Nephron progenitor cell (in vitro differentiated cells): Measurements from ENCODE around the gene ZMAT5.

ENCODE experiments used
- DNase-seq: peaks from one replicate; pipeline ENCODE4 v3.0.0; 2021
- H3K27ac Mint-ChIP-seq: 2 replicates; pipeline ENCODE4 v1.8.0; 2021; ENCODE audit warnings: mild to moderate bottlenecking, moderate library complexity, mixed read lengths
- H3K27me3 Mint-ChIP-seq: 2 replicates; pipeline ENCODE4 v1.8.0; 2021; ENCODE audit warnings: mild to moderate bottlenecking, low read depth, mixed read lengths; ENCODE audit not compliant: poor library complexity
- H3K36me3 Mint-ChIP-seq: 2 replicates; pipeline ENCODE4 v1.8.0; 2021; ENCODE audit warnings: low read depth, mixed read lengths
- H3K4me1 Mint-ChIP-seq: 2 replicates; pipeline ENCODE4 v1.8.0; 2021; ENCODE audit warnings: mixed read lengths
- H3K4me3 Mint-ChIP-seq: 2 replicates; pipeline ENCODE4 v1.8.0; 2021; ENCODE audit warnings: mild to moderate bottlenecking, moderate library complexity, mixed read lengths
- H3K9me3 Mint-ChIP-seq: 2 replicates; pipeline ENCODE4 v1.8.0; 2021; ENCODE audit warnings: mild to moderate bottlenecking, moderate library complexity, mixed read lengths
- TF ChIP-seq, protein P1 (sequence below): fragments of 200-600 bp; sonication (generic); IDR thresholded peaks from 2 replicates; pipeline ENCODE4 v1.5.0; 2021; ENCODE audit warnings: antibody characterized with exemption

ZMAT5 gene, protein sequence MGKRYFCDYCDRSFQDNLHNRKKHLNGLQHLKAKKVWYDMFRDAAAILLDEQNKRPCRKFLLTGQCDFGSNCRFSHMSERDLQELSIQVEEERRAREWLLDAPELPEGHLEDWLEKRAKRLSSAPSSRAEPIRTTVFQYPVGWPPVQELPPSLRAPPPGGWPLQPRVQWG

DNA sequence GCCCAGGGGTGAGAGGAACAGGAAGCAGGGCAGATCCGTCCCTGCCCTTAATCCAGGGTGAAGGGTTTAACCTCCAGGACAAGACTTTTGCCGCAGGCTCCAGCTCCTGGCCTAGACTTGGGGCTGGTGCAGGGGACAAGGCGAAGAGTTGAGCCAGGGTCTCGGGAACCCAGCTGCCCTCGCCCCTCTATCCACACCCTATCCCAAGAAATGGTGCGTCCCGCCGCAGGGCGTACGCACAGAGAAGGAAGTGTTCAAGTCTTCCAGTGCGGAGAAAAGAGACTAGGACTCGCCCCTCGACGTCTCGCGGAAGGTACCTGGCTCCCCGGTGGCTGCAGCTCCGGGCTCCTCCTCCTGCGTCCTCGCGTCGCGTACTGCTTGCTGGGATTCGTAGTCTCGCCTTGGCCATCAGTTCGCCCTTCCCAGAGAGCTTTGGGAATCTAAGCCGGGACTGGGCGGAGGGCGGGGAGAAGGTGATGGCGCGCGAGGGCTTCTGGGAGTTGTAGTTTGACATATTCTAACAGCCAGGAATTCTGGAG lies at the start of gene ZMAT5:
ZMAT5 (minus strand) TSS at position 376 of the 539 bp plus-strand sequence. CDS start 18,463 bp downstream, outside the sequence.
- TF ChIP-seq, protein P1, sequence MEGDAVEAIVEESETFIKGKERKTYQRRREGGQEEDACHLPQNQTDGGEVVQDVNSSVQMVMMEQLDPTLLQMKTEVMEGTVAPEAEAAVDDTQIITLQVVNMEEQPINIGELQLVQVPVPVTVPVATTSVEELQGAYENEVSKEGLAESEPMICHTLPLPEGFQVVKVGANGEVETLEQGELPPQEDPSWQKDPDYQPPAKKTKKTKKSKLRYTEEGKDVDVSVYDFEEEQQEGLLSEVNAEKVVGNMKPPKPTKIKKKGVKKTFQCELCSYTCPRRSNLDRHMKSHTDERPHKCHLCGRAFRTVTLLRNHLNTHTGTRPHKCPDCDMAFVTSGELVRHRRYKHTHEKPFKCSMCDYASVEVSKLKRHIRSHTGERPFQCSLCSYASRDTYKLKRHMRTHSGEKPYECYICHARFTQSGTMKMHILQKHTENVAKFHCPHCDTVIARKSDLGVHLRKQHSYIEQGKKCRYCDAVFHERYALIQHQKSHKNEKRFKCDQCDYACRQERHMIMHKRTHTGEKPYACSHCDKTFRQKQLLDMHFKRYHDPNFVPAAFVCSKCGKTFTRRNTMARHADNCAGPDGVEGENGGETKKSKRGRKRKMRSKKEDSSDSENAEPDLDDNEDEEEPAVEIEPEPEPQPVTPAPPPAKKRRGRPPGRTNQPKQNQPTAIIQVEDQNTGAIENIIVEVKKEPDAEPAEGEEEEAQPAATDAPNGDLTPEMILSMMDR: no peak
- no peaks in the 10 kb centered on the region for H3K9me3 Mint-ChIP-seq
- H3K36me3 Mint-ChIP-seq: peaks cover 20% of the 10 kb centered on the region
- peaks cover 44% of the 10 kb centered on the region for H3K4me1 Mint-ChIP-seq
- peak within 1 kb of the TSS; percentile 100 for H3K4me3 Mint-ChIP-seq
- peak within 1 kb of the TSS; percentile 100 for H3K27ac Mint-ChIP-seq
- peak; percentile 89 for DNase-seq
- H3K27me3 Mint-ChIP-seq: peaks cover 5% of the 10 kb centered on the region

DNA sequence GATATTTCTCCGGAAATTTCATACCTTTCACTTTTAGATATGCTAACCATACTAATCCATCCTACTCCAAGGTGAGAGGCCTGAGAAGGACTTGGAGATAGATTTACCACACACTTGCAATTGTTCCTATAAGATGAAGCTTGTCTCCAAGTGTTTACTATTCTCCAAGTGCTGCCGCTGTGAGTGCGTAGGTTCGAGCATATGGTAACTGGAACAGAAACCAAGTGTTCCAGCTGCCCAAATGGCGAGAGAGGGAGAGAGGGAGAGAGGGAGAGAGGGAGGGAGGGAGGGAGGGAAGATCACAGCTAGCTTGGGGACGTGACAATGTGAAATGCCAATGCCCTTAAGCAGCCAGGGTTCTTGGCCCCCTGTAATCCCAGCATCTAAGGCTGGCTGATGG lies 49.7 kb upstream of the ZMAT5 start:
- no peak for DNase-seq
- peaks cover 39% of the 10 kb centered on the region for H3K4me1 Mint-ChIP-seq
- H3K27ac Mint-ChIP-seq: no peak overlapping the region
- no peaks in the 10 kb centered on the region for H3K9me3 Mint-ChIP-seq
- no peak overlapping the region for H3K4me3 Mint-ChIP-seq
- H3K27me3 Mint-ChIP-seq: peaks cover 4% of the 10 kb centered on the region
- TF ChIP-seq, protein P1: no peak
- peaks cover 74% of the 10 kb centered on the region for H3K36me3 Mint-ChIP-seq

DNA sequence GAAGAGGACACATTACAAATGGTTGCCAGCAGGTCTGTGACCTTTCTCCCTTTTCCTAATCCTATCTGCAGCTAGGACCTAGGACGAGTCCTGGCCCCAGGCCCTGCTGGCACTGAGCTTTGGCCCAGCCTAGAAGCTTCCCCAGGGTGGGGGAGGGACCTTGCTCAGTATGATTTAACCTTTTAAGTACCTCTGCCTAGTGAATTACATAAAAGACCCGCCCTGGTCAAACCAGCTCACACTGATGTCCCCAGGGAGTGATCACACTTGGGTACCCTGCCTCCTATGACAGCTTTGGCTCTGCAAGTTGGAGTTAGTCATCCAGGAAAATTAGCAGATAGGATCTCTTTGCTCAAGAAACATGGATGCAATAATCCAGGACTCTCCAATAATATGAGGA lies 49.3 kb upstream of the ZMAT5 start:
- TF ChIP-seq, protein P1: no peak
- DNase-seq: no peak
- H3K4me1 Mint-ChIP-seq: peaks cover 41% of the 10 kb centered on the region
- H3K36me3 Mint-ChIP-seq: peaks cover 74% of the 10 kb centered on the region
- no peak overlapping the region for H3K27ac Mint-ChIP-seq
- H3K9me3 Mint-ChIP-seq: no peaks in the 10 kb centered on the region
- H3K4me3 Mint-ChIP-seq: no peak overlapping the region
- peaks cover 4% of the 10 kb centered on the region for H3K27me3 Mint-ChIP-seq

DNA sequence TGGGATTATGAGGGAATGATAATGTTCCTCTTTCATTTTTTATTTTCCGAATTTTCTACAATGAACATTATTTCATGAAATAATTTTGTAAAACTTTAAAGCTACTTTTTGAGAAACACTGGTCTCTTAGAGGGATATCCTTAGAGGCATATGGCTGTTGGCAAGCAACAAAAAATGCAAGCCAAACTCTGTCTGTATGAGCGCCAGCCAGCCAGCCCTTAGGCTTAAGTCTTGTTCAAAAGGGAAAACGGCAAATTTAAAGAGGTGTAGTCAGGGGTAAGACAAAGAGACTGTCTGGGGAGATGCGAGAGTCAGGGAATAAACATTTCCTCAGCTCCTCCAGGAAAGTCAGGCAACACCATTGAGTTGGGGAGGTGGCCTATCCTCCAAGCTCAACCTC lies 48.8 kb upstream of the ZMAT5 start:
- H3K27me3 Mint-ChIP-seq: peaks cover 4% of the 10 kb centered on the region
- DNase-seq: no peak
- TF ChIP-seq, protein P1: no peak
- H3K9me3 Mint-ChIP-seq: no peaks in the 10 kb centered on the region
- H3K4me1 Mint-ChIP-seq: peaks cover 41% of the 10 kb centered on the region
- H3K36me3 Mint-ChIP-seq: peaks cover 71% of the 10 kb centered on the region
- no peak overlapping the region for H3K4me3 Mint-ChIP-seq
- no peak overlapping the region for H3K27ac Mint-ChIP-seq

DNA sequence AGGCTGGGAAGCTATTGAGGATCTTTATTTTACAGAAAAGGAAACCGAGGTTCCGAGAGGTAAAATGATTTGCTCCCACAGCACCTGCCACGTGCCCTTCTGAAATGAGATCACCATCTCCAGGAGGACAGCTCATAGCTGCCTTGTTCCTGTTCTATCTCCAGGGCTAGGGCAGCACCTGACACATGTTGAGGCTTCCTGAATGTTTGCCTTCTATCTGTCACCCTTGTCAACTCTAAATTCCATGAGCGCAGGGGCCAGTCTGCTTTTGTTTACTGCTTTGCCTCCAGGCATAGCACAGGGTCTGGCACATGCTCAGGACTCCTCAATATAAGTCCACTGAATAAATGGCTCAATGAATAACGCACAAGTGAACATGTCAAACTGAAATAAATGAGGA lies 47.2 kb upstream of the ZMAT5 start:
- Mint-ChIP-seq H3K4me1 (peaks cover 48% of the 10 kb centered on the region), H3K27ac (no peak overlapping the region), H3K27me3 (peaks cover 4% of the 10 kb centered on the region), H3K36me3 (peaks cover 68% of the 10 kb centered on the region), H3K4me3 (no peak overlapping the region), H3K9me3 (no peaks in the 10 kb centered on the region)
- DNase-seq: no peak
- TF ChIP-seq, protein P1: no peak

DNA sequence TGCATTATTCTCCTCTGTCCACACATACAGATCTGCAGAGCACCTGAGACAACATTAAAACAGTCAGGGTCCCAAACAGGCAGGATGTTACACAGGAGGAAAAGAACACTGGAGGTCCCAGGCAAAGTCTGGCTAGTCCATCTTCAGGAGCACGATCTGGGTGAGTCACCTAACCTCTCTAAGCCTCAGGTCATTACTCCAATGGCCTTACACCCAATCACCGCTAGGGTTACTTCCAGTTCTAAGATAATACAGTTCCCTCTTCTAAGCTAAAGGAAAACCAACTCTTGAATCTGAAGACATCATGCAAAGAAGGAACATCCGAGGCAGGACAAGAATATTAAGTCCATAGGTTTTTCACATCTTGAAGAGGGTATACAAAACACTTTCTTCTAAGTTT lies 46.8 kb upstream of the ZMAT5 start:
- Mint-ChIP-seq H3K9me3 (no peaks in the 10 kb centered on the region), H3K4me1 (peaks cover 44% of the 10 kb centered on the region), H3K4me3 (no peak overlapping the region), H3K27ac (no peak overlapping the region), H3K36me3 (peaks cover 68% of the 10 kb centered on the region), H3K27me3 (peaks cover 4% of the 10 kb centered on the region)
- TF ChIP-seq, protein P1: no peak
- no peak for DNase-seq
